Spleen (tissue), 7 donors: ENCODE measurements around the gene IVL.

Experiments used
- CTCF ChIP-seq, 11 experiments: fragments of 200-600 bp in 7 of 11; fragments of 450-650 bp in 4 of 11; sonication (generic) in 4 of 11; IDR thresholded peaks in 8 of 11; conservative IDR thresholded peaks in 3 of 11; 1 replicate in 7 of 11; 2 replicates in 4 of 11; pipeline versions ENCODE4 v1.4.0 to v1.8.0; 2016 to 2021; ENCODE audit warnings: antibody characterized with exemption in 11 of 11, inconsistent platforms in 4 of 11, mild to moderate bottlenecking in 1 of 11
- POLR2A ChIP-seq, 3 donors: fragments of 450-650 bp; IDR thresholded peaks; one replicate each; pipeline ENCODE4 v1.5.1; 2017; ENCODE audit warnings: antibody characterized with exemption in 3 of 3, mild to moderate bottlenecking in 1 of 3
- POLR2AphosphoS5 ChIP-seq, 3 donors: sonication (generic); formaldehyde crosslinking; IDR thresholded peaks; one replicate each; pipeline ENCODE4 v1.5.1; 2017; ENCODE audit warnings: antibody characterized with exemption in 3 of 3
- donor health status: DM: no; HTN: no; CAD: no; lungs with moderate emphysema.
- donor health status: DM: no; HTN: no; CAD: no.
- donor health status: DM: no; HTN: no; CAD: no.

- no peak for TF ChIP-seq CTCF (IDR thresholded peaks at IDR 0.05 in 8 of 11, conservative IDR thresholded peaks at IDR 0.05 in 3 of 11)
- TF ChIP-seq POLR2A (IDR thresholded peaks at IDR 0.05), result no peak
- no peak for TF ChIP-seq POLR2AphosphoS5 (IDR thresholded peaks at IDR 0.05)
Measured at GRCh38 chr1:152879559-152880198, 28.7 kb upstream of the IVL start.
